HUES6 (cell line): ENCODE results near the gene INPP5B.

Experiments
- H3K27ac ChIP-seq: 2 replicates; pipeline ENCODE4 v1.7.0; 2013; ENCODE audit warnings: low read depth, mild to moderate bottlenecking, low read length, inconsistent platforms
- H3K27me3 ChIP-seq: 2 replicates; pipeline ENCODE4 v1.6.1; 2013; ENCODE audit warnings: low read length; ENCODE audit not compliant: control insufficient read depth, insufficient read depth
- H3K36me3 ChIP-seq: 2 replicates; pipeline ENCODE4 v1.6.1; 2013; ENCODE audit warnings: low read length; ENCODE audit not compliant: control insufficient read depth, insufficient read depth
- H3K4me1 ChIP-seq: 2 replicates; pipeline ENCODE4 v1.6.1; 2013; ENCODE audit warnings: low read length; ENCODE audit not compliant: control insufficient read depth, insufficient read depth
- H3K4me3 ChIP-seq: 2 replicates; pipeline ENCODE4 v1.5.1; 2013; ENCODE audit warnings: low read depth, low read length
- H3K9ac ChIP-seq: one replicate; pipeline ENCODE4 v1.6.1; 2013; ENCODE audit warnings: mild to moderate bottlenecking, low read length
- H3K9me3 ChIP-seq: 2 replicates; pipeline ENCODE4 v1.6.1; 2013; ENCODE audit warnings: low read depth, low read length; ENCODE audit not compliant: control insufficient read depth, insufficient read depth

INPP5B gene

GRCh38 chr1:37890378-37891014, 56.4 kb downstream of the INPP5B start:
- no peak overlapping the region for H3K9ac ChIP-seq
- H3K27me3 ChIP-seq = no peaks in the 10 kb centered on the region
- no peaks in the 10 kb centered on the region for H3K4me1 ChIP-seq
- H3K9me3 ChIP-seq = no peaks in the 10 kb centered on the region
- no peak overlapping the region for H3K27ac ChIP-seq
- H3K36me3 ChIP-seq = peaks cover 45% of the 10 kb centered on the region
- no peak overlapping the region for H3K4me3 ChIP-seq

GRCh38 chr1:37888022-37888700, 58.7 kb downstream of the INPP5B start:
- H3K36me3 ChIP-seq = peaks cover 58% of the 10 kb centered on the region
- H3K4me3 ChIP-seq = no peak overlapping the region
- no peaks in the 10 kb centered on the region for H3K27me3 ChIP-seq
- no peaks in the 10 kb centered on the region for H3K4me1 ChIP-seq
- H3K27ac ChIP-seq = no peak overlapping the region
- no peaks in the 10 kb centered on the region for H3K9me3 ChIP-seq
- H3K9ac ChIP-seq = no peak overlapping the region

- Histone ChIP-seq H3K9ac (no peak overlapping the region), H3K27ac (no peak overlapping the region), H3K4me3 (no peak overlapping the region), H3K27me3 (no peaks in the 10 kb centered on the region), H3K9me3 (no peaks in the 10 kb centered on the region), H3K4me1 (no peaks in the 10 kb centered on the region), H3K36me3 (peaks cover 73% of the 10 kb centered on the region)
These were observed 62.7 kb downstream of the INPP5B start for GRCh38 chr1:37884145-37884544.

GRCh38 chr1:37883671-37884070, 63.2 kb downstream of the INPP5B start:
- no peaks in the 10 kb centered on the region for H3K27me3 ChIP-seq

GRCh38 chr1:37879865-37880264, 67.0 kb downstream of the INPP5B start:
- Histone ChIP-seq H3K27ac (no peak overlapping the region), H3K27me3 (no peaks in the 10 kb centered on the region), H3K4me3 (no peak overlapping the region), H3K4me1 (no peaks in the 10 kb centered on the region), H3K36me3 (peaks cover 55% of the 10 kb centered on the region), H3K9ac (no peak overlapping the region), H3K9me3 (no peaks in the 10 kb centered on the region)

More at GRCh38 chr1:37883671-37884070, 63.2 kb downstream of the INPP5B start:
- H3K36me3 ChIP-seq = peaks cover 68% of the 10 kb centered on the region
- H3K4me3 ChIP-seq = no peak overlapping the region
- H3K9ac ChIP-seq = no peak overlapping the region
- H3K9me3 ChIP-seq = no peaks in the 10 kb centered on the region
- no peaks in the 10 kb centered on the region for H3K4me1 ChIP-seq
- H3K27ac ChIP-seq = no peak overlapping the region

GRCh38 chr1:37878071-37878470, 68.8 kb downstream of the INPP5B start:
- Histone ChIP-seq H3K27ac (no peak overlapping the region), H3K4me3 (no peak overlapping the region), H3K4me1 (no peaks in the 10 kb centered on the region), H3K9ac (no peak overlapping the region), H3K9me3 (no peaks in the 10 kb centered on the region), H3K27me3 (no peaks in the 10 kb centered on the region), H3K36me3 (peaks cover 63% of the 10 kb centered on the region)

GRCh38 chr1:37875833-37876232, 71.0 kb downstream of the INPP5B start:
- Histone ChIP-seq H3K27me3 (no peaks in the 10 kb centered on the region), H3K36me3 (peaks cover 56% of the 10 kb centered on the region), H3K4me3 (no peak overlapping the region), H3K27ac (no peak overlapping the region), H3K9me3 (no peaks in the 10 kb centered on the region), H3K9ac (no peak overlapping the region), H3K4me1 (no peaks in the 10 kb centered on the region)

- H3K27ac ChIP-seq = no peak overlapping the region
- no peak overlapping the region for H3K9ac ChIP-seq
- H3K27me3 ChIP-seq = no peaks in the 10 kb centered on the region
- no peak overlapping the region for H3K4me3 ChIP-seq
- H3K9me3 ChIP-seq = no peaks in the 10 kb centered on the region
- H3K36me3 ChIP-seq = peaks cover 59% of the 10 kb centered on the region
- no peaks in the 10 kb centered on the region for H3K4me1 ChIP-seq
These were observed 74.2 kb downstream of the INPP5B start for GRCh38 chr1:37872692-37873091.

- no peak overlapping the region for H3K27ac ChIP-seq
- no peak overlapping the region for H3K4me3 ChIP-seq
- H3K36me3 ChIP-seq = peaks cover 68% of the 10 kb centered on the region
- H3K27me3 ChIP-seq = no peaks in the 10 kb centered on the region
- H3K9ac ChIP-seq = no peak overlapping the region
- H3K4me1 ChIP-seq = no peaks in the 10 kb centered on the region
- no peaks in the 10 kb centered on the region for H3K9me3 ChIP-seq
These were observed 78.4 kb downstream of the INPP5B start for GRCh38 chr1:37868466-37868865.

- Histone ChIP-seq H3K9ac (no peak overlapping the region), H3K36me3 (peaks cover 63% of the 10 kb centered on the region), H3K9me3 (no peaks in the 10 kb centered on the region), H3K4me3 (no peak overlapping the region), H3K27ac (no peak overlapping the region), H3K27me3 (no peaks in the 10 kb centered on the region), H3K4me1 (no peaks in the 10 kb centered on the region)
These were observed 79.1 kb downstream of the INPP5B start for GRCh38 chr1:37867784-37868183.

GRCh38 chr1:37866491-37866890, 80.4 kb downstream of the INPP5B start:
- no peak overlapping the region for H3K9ac ChIP-seq
- H3K27ac ChIP-seq = no peak overlapping the region
- H3K27me3 ChIP-seq = no peaks in the 10 kb centered on the region
- no peak overlapping the region for H3K4me3 ChIP-seq
- H3K9me3 ChIP-seq = no peaks in the 10 kb centered on the region
- H3K4me1 ChIP-seq = no peaks in the 10 kb centered on the region
- H3K36me3 ChIP-seq = peaks cover 64% of the 10 kb centered on the region
